CD14-positive monocyte (primary cell): ENCODE data around the gene ZNF414. TPM values are rescaled to one million over a fixed set of nuclear protein-coding genes. Genes with fewer than 3 reads are reported as not detected.
A peak's percentile ranks its signal among the peaks of the same experiment; 100 is the strongest.

Experiments used
- DNase-seq, 3 donors: peaks; one replicate each; pipeline ENCODE4 v3.0.0-alpha.2; 2011 to 2022
- H2AFZ ChIP-seq: 2 replicates; pipeline ENCODE4 v1.6.0; 2012; ENCODE audit warnings: mild to moderate bottlenecking, low read depth, low read length, inconsistent platforms; ENCODE audit not compliant: insufficient read depth, poor library complexity, severe bottlenecking
- H3K27ac ChIP-seq, 2 donors: 1 replicate in 1 of 2; 2 replicates in 1 of 2; pipeline ENCODE4 v1.5.1; 2012 to 2013; ENCODE audit warnings: low read length in 2 of 2, control low read depth in 1 of 2, inconsistent platforms in 1 of 2, low read depth in 1 of 2, mild to moderate bottlenecking in 1 of 2
- H3K27me3 ChIP-seq, 2 donors: one replicate each; pipeline versions ENCODE4 v1.6.0 to v1.6.1; 2011 to 2013; ENCODE audit warnings: low read length in 2 of 2; ENCODE audit not compliant: control insufficient read depth in 2 of 2, insufficient read depth in 2 of 2
- H3K36me3 ChIP-seq, 2 donors: replicated peaks in 1 of 2; 1 replicate in 1 of 2; 2 replicates in 1 of 2; pipeline versions ENCODE4 v1.5.1 to v1.6.1; 2012 to 2013; ENCODE audit warnings: low read length in 2 of 2, control low read depth in 1 of 2, inconsistent platforms in 1 of 2, mild to moderate bottlenecking in 1 of 2; ENCODE audit not compliant: insufficient read depth in 2 of 2, control insufficient read depth in 1 of 2
- H3K4me1 ChIP-seq, 2 donors: 1 replicate in 1 of 2; 2 replicates in 1 of 2; pipeline versions ENCODE4 v1.5.1 to v1.6.1; 2012 to 2013; ENCODE audit warnings: low read length in 2 of 2, control low read depth in 1 of 2, inconsistent platforms in 1 of 2, mild to moderate bottlenecking in 1 of 2, moderate library complexity in 1 of 2; ENCODE audit not compliant: insufficient read depth in 2 of 2, control insufficient read depth in 1 of 2
- H3K4me2 ChIP-seq: replicated peaks from 2 replicates; pipeline ENCODE3; 2012; ENCODE audit warnings: low read length, moderate library complexity, mild to moderate bottlenecking; ENCODE audit not compliant: poor library complexity, severe bottlenecking; ENCODE audit errors: extremely low read depth
- H3K4me3 ChIP-seq, 3 experiments: fragments of 200-600 bp in 1 of 3; sonication (generic) in 1 of 3; replicated peaks in 1 of 3; 1 replicate in 2 of 3; 2 replicates in 1 of 3; pipeline ENCODE4 v1.5.1; 2011 to 2013; ENCODE audit warnings: low read length in 3 of 3, mild to moderate bottlenecking in 3 of 3, control low read depth in 2 of 3, low read depth in 2 of 3, inconsistent platforms in 1 of 3, moderate library complexity in 1 of 3
- H3K79me2 ChIP-seq: 2 replicates; pipeline ENCODE4 v1.6.0; 2012; ENCODE audit warnings: mild to moderate bottlenecking, control low read depth, inconsistent platforms, low read length, moderate library complexity; ENCODE audit not compliant: insufficient read depth
- H3K9ac ChIP-seq: 2 replicates; pipeline ENCODE4 v1.6.0; 2017; ENCODE audit warnings: low read length, mild to moderate bottlenecking; ENCODE audit not compliant: insufficient read depth, poor library complexity, severe bottlenecking
- H3K9me3 ChIP-seq, 2 donors: replicated peaks in 1 of 2; 1 replicate in 1 of 2; 2 replicates in 1 of 2; pipeline versions ENCODE4 v1.5.1 to v1.6.1; 2012 to 2013; ENCODE audit warnings: low read length in 2 of 2, control low read depth in 1 of 2; ENCODE audit not compliant: control insufficient read depth in 1 of 2, insufficient read depth in 1 of 2
- H4K20me1 ChIP-seq: 2 replicates; pipeline ENCODE4 v1.6.0; 2012; ENCODE audit warnings: mild to moderate bottlenecking, low read length, control low read depth, moderate library complexity; ENCODE audit not compliant: insufficient read depth
- H3K27ac Mint-ChIP-seq, 7 donors: one replicate each; pipeline ENCODE4 v1.8.0; 2020; ENCODE audit warnings: mild to moderate bottlenecking in 7 of 7, mixed read lengths in 7 of 7, moderate library complexity in 6 of 7, inconsistent platforms in 2 of 7
- H3K27me3 Mint-ChIP-seq, 3 donors: one replicate each; pipeline ENCODE4 v1.8.0; 2021 to 2022; ENCODE audit warnings: low read depth in 3 of 3, mild to moderate bottlenecking in 3 of 3, mixed read lengths in 3 of 3, moderate library complexity in 3 of 3, inconsistent platforms in 1 of 3
- H3K36me3 Mint-ChIP-seq, 2 donors: one replicate each; pipeline ENCODE4 v1.8.0; 2020; ENCODE audit warnings: mixed read lengths in 2 of 2, inconsistent platforms in 1 of 2, mild to moderate bottlenecking in 1 of 2
- H3K4me1 Mint-ChIP-seq: one replicate; pipeline ENCODE4 v1.8.0; 2020; ENCODE audit warnings: mild to moderate bottlenecking, mixed read lengths
- H3K4me3 Mint-ChIP-seq, 2 donors: one replicate each; pipeline ENCODE4 v1.8.0; 2020; ENCODE audit warnings: mild to moderate bottlenecking in 2 of 2, mixed read lengths in 2 of 2, moderate library complexity in 1 of 2
- H3K9me3 Mint-ChIP-seq, 7 donors: one replicate each; pipeline ENCODE4 v1.8.0; 2020 to 2022; ENCODE audit warnings: mixed read lengths in 7 of 7, mild to moderate bottlenecking in 6 of 7, moderate library complexity in 6 of 7, inconsistent platforms in 2 of 7
- CTCF ChIP-seq: fragments of 200-600 bp; IDR thresholded peaks from one replicate; pipeline ENCODE4 v1.8.0; 2022; ENCODE audit warnings: antibody characterized with exemption, mild to moderate bottlenecking
- WGBS: methylation state at CpG from one replicate; pipeline ENCODE4 v1.1.5; 2013; ENCODE audit warnings: missing lambda C conversion rate; ENCODE audit not compliant: insufficient coverage; 5-methylcytosine and 5-hydroxymethylcytosine counted together
- intact Hi-C, 2 donors: fragments of 100-400 bp; cut with micrococcal nuclease; formaldehyde crosslinking; loops; one replicate each; pipeline versions ENCODE4 v1.15.0 to v1.15.1; 2023
- polyA plus RNA-seq, 3 donors: library from polyadenylated mRNA; depleted of rRNA in 1 of 3; unstranded in 2 of 3; stranded (reverse) in 1 of 3; fragments of 300-500 nt in 2 of 3; fragments of >200 nt in 1 of 3; fragmentation: Illumina TruSeq in 2 of 3; gene quantifications; 1 replicate in 2 of 3; 2 replicates in 1 of 3; pipeline ENCODE4 v1.2.3, GENCODE V29; 2012 to 2021

Gene ZNF414
- polyA plus RNA-seq, 3 donors, result 4.1 to 21.1 (median 4.7) TPM

- Histone ChIP-seq H3K36me3 (peaks cover 65 to 86% of the 10 kb centered on the region in 2 donors), H4K20me1 (peaks cover 80% of the 10 kb centered on the region), H3K4me2 (no peak overlapping the region), H3K9ac (no peak overlapping the region), H3K27me3 (no peaks in the 10 kb centered on the region), H3K4me3 (no peak overlapping the region), H3K27ac (peak overlapping the region in 1 of 2 donors; percentile 23), H3K4me1 (peaks cover 30 to 31% of the 10 kb centered on the region in 2 donors), H3K79me2 (peaks cover 90% of the 10 kb centered on the region), H2AFZ (no peak overlapping the region), H3K9me3 (peaks cover 0 to 6% of the 10 kb centered on the region in 2 donors)
- intact Hi-C loops, result no loop called here
- Mint-ChIP-seq H3K4me3 (no peak overlapping the region), H3K4me1 (peaks cover 40% of the 10 kb centered on the region), H3K36me3 (peaks cover 76 to 92% of the 10 kb centered on the region in 2 donors), H3K27me3 (peaks cover 0 to 4% (median 0%) of the 10 kb centered on the region in 3 donors), H3K9me3 (peaks cover 0 to 8% (median 6%) of the 10 kb centered on the region in 7 donors), H3K27ac (peak overlapping the region in 1 of 7 donors; percentile 25)
- no peak for TF ChIP-seq CTCF
- 100% methylated on average over 1 of the region's 6 CpGs for WGBS
- DNase-seq, result no peak
These were observed 32.4 kb downstream of the ZNF414 start for GRCh38 chr19:8481616-8482015.

GRCh38 chr19:8481201-8481600, 32.8 kb downstream of the ZNF414 start:
- peaks cover 65 to 86% of the 10 kb centered on the region in 2 donors for H3K36me3 ChIP-seq
- peaks cover 90% of the 10 kb centered on the region for H3K79me2 ChIP-seq
- no peaks in the 10 kb centered on the region for H3K27me3 ChIP-seq
- peaks cover 76 to 92% of the 10 kb centered on the region in 2 donors for H3K36me3 Mint-ChIP-seq
- no peak overlapping the region for H3K4me3 ChIP-seq
- peaks cover 0 to 8% (median 6%) of the 10 kb centered on the region in 7 donors for H3K9me3 Mint-ChIP-seq
- no peak overlapping the region for H3K4me2 ChIP-seq
- H4K20me1 ChIP-seq, result peaks cover 84% of the 10 kb centered on the region
- peaks cover 0 to 6% of the 10 kb centered on the region in 2 donors for H3K9me3 ChIP-seq
- peak overlapping the region in 4 of 7 donors; percentile 4 to 64 (median 36) for H3K27ac Mint-ChIP-seq
- H3K27me3 Mint-ChIP-seq, result peaks cover 0 to 4% (median 0%) of the 10 kb centered on the region in 3 donors
- 95% methylated on average over 10 of the region's 11 CpGs for WGBS
- peaks cover 36% of the 10 kb centered on the region for H3K4me1 Mint-ChIP-seq
- no peak overlapping the region for H3K4me3 Mint-ChIP-seq
- no peak overlapping the region for H3K9ac ChIP-seq
- intact Hi-C loops, result no loop called here
- H2AFZ ChIP-seq, result no peak overlapping the region
- DNase-seq, result no peak
- peaks cover 26 to 27% of the 10 kb centered on the region in 2 donors for H3K4me1 ChIP-seq
- TF ChIP-seq CTCF, result no peak
- H3K27ac ChIP-seq, result peak overlapping the region in 1 of 2 donors; percentile 23
